Measurements from ENCODE around the gene LSM6.

The LSM6 gene

GRCh38 chr4:146186041-146186440, 10.5 kb downstream of the LSM6 start:
- DNase-seq (ENCODE audit: low spot score), result no peak

- no peak for DNase-seq (ENCODE audit: low spot score)
These were observed 11.1 kb downstream of the LSM6 start for GRCh38 chr4:146186596-146186995.

- no peak for DNase-seq (ENCODE audit: low spot score)
These were observed 14.9 kb downstream of the LSM6 start for GRCh38 chr4:146190456-146190855.

- no peak for DNase-seq (ENCODE audit: low spot score)
These were observed 16.4 kb downstream of the LSM6 start for GRCh38 chr4:146191766-146192458.

GRCh38 chr4:146193628-146194027, 18.1 kb downstream of the LSM6 start:
- DNase-seq (ENCODE audit: low spot score), result no peak

- no peak for DNase-seq (ENCODE audit: low spot score)
These were observed 18.7 kb downstream of the LSM6 start for GRCh38 chr4:146194212-146194611.

- DNase-seq (ENCODE audit: low spot score), result no peak
These were observed 27.1 kb downstream of the LSM6 start for GRCh38 chr4:146202665-146203064.

- no peak for DNase-seq (ENCODE audit: low spot score)
These were observed 31.9 kb downstream of the LSM6 start for GRCh38 chr4:146207410-146207809.

- DNase-seq (ENCODE audit: low spot score), result no peak
These were observed 35.4 kb downstream of the LSM6 start for GRCh38 chr4:146210890-146211289.

- DNase-seq (ENCODE audit: low spot score), result no peak
These were observed 35.9 kb downstream of the LSM6 start for GRCh38 chr4:146211440-146211839.

- no peak for DNase-seq (ENCODE audit: low spot score)
These were observed 37.3 kb downstream of the LSM6 start for GRCh38 chr4:146212781-146213180.

- no peak for DNase-seq (ENCODE audit: low spot score)
These were observed 38.7 kb downstream of the LSM6 start, which contains the start of gene REELD1 for GRCh38 chr4:146214238-146214637. TSS of gene REELD1 (plus strand) at chr4:146214538. CDS start at chr4:146216953, 2,415 bp downstream.

- DNase-seq (ENCODE audit: low spot score), result no peak
These were observed 46.8 kb downstream of the LSM6 start for GRCh38 chr4:146222313-146222712.

- no peak for DNase-seq (ENCODE audit: low spot score)
These were observed 48.9 kb downstream of the LSM6 start for GRCh38 chr4:146224326-146224966.

GRCh38 chr4:146229406-146229805, 53.9 kb downstream of the LSM6 start:
- DNase-seq (ENCODE audit: low spot score), result no peak

GRCh38 chr4:146232131-146232722, 56.7 kb downstream of the LSM6 start:
- no peak for DNase-seq (ENCODE audit: low spot score)

GRCh38 chr4:146235654-146236177, 60.2 kb downstream of the LSM6 start:
- no peak for DNase-seq (ENCODE audit: low spot score)

GRCh38 chr4:146236216-146236615, 60.7 kb downstream of the LSM6 start:
- no peak for DNase-seq (ENCODE audit: low spot score)

- DNase-seq (ENCODE audit: low spot score), result no peak
These were observed 61.6 kb downstream of the LSM6 start for GRCh38 chr4:146237092-146237491.

- no peak for DNase-seq (ENCODE audit: low spot score)
These were observed 62.6 kb downstream of the LSM6 start for GRCh38 chr4:146238107-146238506.
